HCT116 (cell line): ENCODE data around the gene HIBADH. TPM values are rescaled to one million over a fixed set of nuclear protein-coding genes. Genes with fewer than 3 reads are reported as not detected.

Source experiments
- ATAC-seq: fragments of 200-7000 bp; cut with Tn5 transposase; 2 replicates; pipeline ENCODE4 v1.9.1; 2020; ENCODE audit warnings: mild to moderate bottlenecking, moderate library complexity
- BruUV-seq: library from RNA; stranded (reverse); fragments of 400-500 nt; replicated peaks from 2 replicates; lab custom pipeline; 2021; lab: Mats Ljungman, UMichigan
- CTCF ChIA-PET: fragments of 300-600 bp; sonication (Branson Sonifier 250); formaldehyde crosslinking; loops from one replicate; lab custom pipeline; 2021; ENCODE audit warnings: antibody characterized with exemption; lab: Charles Lee
- POLR2A ChIA-PET: fragments of 300-600, 350-600 bp; sonication (Branson Sonifier 250); formaldehyde crosslinking; loops from one replicate; lab custom pipeline; 2021; ENCODE audit warnings: antibody characterized with exemption; lab: Charles Lee
- RAD21 ChIA-PET, 2 experiments: fragments of 300-600 bp; sonication (Branson Sonifier 250); formaldehyde crosslinking; loops; one replicate each; lab custom pipeline; 2023; ENCODE audit warnings: low total read pairs in 2 of 2; ENCODE audit not compliant: uncharacterized antibody in 2 of 2, unreplicated experiment in 2 of 2, low non-redundant PET in 1 of 2; lab: Charles Lee
- DNase-seq: peaks from one replicate; pipeline ENCODE4 v3.0.0-alpha.2; 2010; ENCODE audit warnings: low read depth, low spot score
- H2AFZ ChIP-seq: fragments of 200-600 bp; shearing (Covaris generic), sonication (generic); 2 replicates; pipeline ENCODE4 v1.6.1; 2017; ENCODE audit warnings: low read depth, mixed run types, mixed read lengths, antibody characterized with exemption, low read length; ENCODE audit not compliant: poor library complexity, severe bottlenecking
- H3K27ac ChIP-seq: 2 replicates; pipeline ENCODE4 v1.5.1; 2012; ENCODE audit warnings: low read depth, low read length
- H3K27me3 ChIP-seq: fragments of 200-600 bp; sonication (generic); 2 replicates; pipeline ENCODE4 v1.6.1; 2016; ENCODE audit warnings: mixed run types, low read length, mixed read lengths; ENCODE audit not compliant: insufficient read depth
- H3K36me3 ChIP-seq, 2 experiments: fragments of 200-500 bp in 1 of 2; fragments of 200-600 bp in 1 of 2; sonication (Bioruptor generic) in 1 of 2; sonication (generic) in 1 of 2; 2 replicates each; pipeline versions ENCODE4 v1.5.1 to v1.6.1; 2014 to 2016; ENCODE audit warnings: low read length in 2 of 2, inconsistent platforms in 1 of 2, mixed read lengths in 1 of 2, mixed run types in 1 of 2; ENCODE audit not compliant: insufficient read depth in 2 of 2, control insufficient read depth in 1 of 2
- H3K4me1 ChIP-seq, 2 experiments: fragments of 200-600 bp in 1 of 2; sonication (generic) in 1 of 2; 2 replicates each; pipeline versions ENCODE4 v1.5.1 to v1.6.1; 2012 to 2017; ENCODE audit warnings: low read length in 2 of 2, inconsistent platforms in 1 of 2, mild to moderate bottlenecking in 1 of 2, mixed read lengths in 1 of 2, mixed run types in 1 of 2, moderate library complexity in 1 of 2; ENCODE audit not compliant: insufficient read depth in 2 of 2, control insufficient read depth in 1 of 2
- H3K4me2 ChIP-seq: fragments of 200-600 bp; sonication (generic); 2 replicates; pipeline ENCODE4 v1.6.1; 2017; ENCODE audit warnings: mixed run types, low read length, mixed read lengths
- H3K4me3 ChIP-seq, 2 experiments: fragments of 200-600 bp in 1 of 2; sonication (generic) in 1 of 2; replicated peaks in 1 of 2; 2 replicates each; pipeline ENCODE4 v1.5.1; 2011 to 2016; ENCODE audit warnings: low read length in 2 of 2, control low read depth in 1 of 2, low read depth in 1 of 2, mild to moderate bottlenecking in 1 of 2, mixed read lengths in 1 of 2, mixed run types in 1 of 2
- H3K79me2 ChIP-seq: fragments of 200-600 bp; sonication (generic); 2 replicates; pipeline ENCODE4 v1.6.1; 2017; ENCODE audit warnings: mild to moderate bottlenecking, mixed run types, low read length, moderate library complexity, mixed read lengths; ENCODE audit not compliant: insufficient read depth
- H3K9ac ChIP-seq: fragments of 200-600 bp; sonication (generic); 2 replicates; pipeline ENCODE4 v1.6.1; 2016; ENCODE audit warnings: low read length, mixed read lengths
- H3K9me2 ChIP-seq: fragments of 200-600 bp; sonication (generic), shearing (Covaris generic); 2 replicates; pipeline ENCODE4 v1.6.1; 2017; ENCODE audit warnings: mixed run types, mild to moderate bottlenecking, moderate library complexity; ENCODE audit not compliant: insufficient read depth
- H3K9me3 ChIP-seq, 2 experiments: fragments of 200-500 bp in 1 of 2; fragments of 200-600 bp in 1 of 2; sonication (Bioruptor generic) in 1 of 2; sonication (generic) in 1 of 2; 2 replicates each; pipeline ENCODE4 v1.6.1; 2014 to 2017; ENCODE audit warnings: low read length in 2 of 2, mixed read lengths in 2 of 2, inconsistent platforms in 1 of 2, low read depth in 1 of 2, mild to moderate bottlenecking in 1 of 2, mixed run types in 1 of 2, moderate library complexity in 1 of 2; ENCODE audit not compliant: control insufficient read depth in 1 of 2, insufficient read depth in 1 of 2
- H4K20me1 ChIP-seq: fragments of 200-600 bp; sonication (generic), shearing (Covaris generic); 2 replicates; pipeline ENCODE4 v1.6.1; 2017; ENCODE audit warnings: mixed run types, mild to moderate bottlenecking, moderate library complexity; ENCODE audit not compliant: insufficient read depth
- ATF3 ChIP-seq: IDR thresholded peaks from 2 replicates; pipeline ENCODE4 v1.6.1; 2012
- CBX3 ChIP-seq: IDR thresholded peaks from 2 replicates; pipeline ENCODE4 v1.6.1; 2012; ENCODE audit warnings: low read depth
- CEBPB ChIP-seq: IDR thresholded peaks from 2 replicates; pipeline ENCODE4 v1.6.1; 2012; ENCODE audit warnings: low read depth
- CTCF ChIP-seq, 3 experiments: fragments of 200-600 bp in 1 of 3; sonication (generic) in 1 of 3; IDR thresholded peaks in 2 of 3; conservative IDR thresholded peaks in 1 of 3; 2 replicates each; pipeline ENCODE4 v1.5.1; 2012 to 2017; ENCODE audit warnings: low read depth in 2 of 3, low read length in 2 of 3, antibody characterized with exemption in 1 of 3, borderline replicate concordance in 1 of 3, control low read depth in 1 of 3, mild to moderate bottlenecking in 1 of 3, mixed read lengths in 1 of 3, mixed run types in 1 of 3, moderate library complexity in 1 of 3; ENCODE audit not compliant: insufficient read depth in 1 of 3
- EGR1 ChIP-seq: IDR thresholded peaks from 2 replicates; pipeline ENCODE4 v1.6.1; 2012; ENCODE audit warnings: low read depth
- ELF1 ChIP-seq: IDR thresholded peaks from 2 replicates; pipeline ENCODE4 v1.6.1; 2012; ENCODE audit warnings: low read depth, borderline replicate concordance
- EZH2phosphoT487 ChIP-seq: fragments of 200-600 bp; IDR thresholded peaks from 2 replicates; pipeline ENCODE4 v1.6.1; 2018; ENCODE audit warnings: antibody characterized with exemption, borderline replicate concordance
- FOSL1 ChIP-seq: IDR thresholded peaks from 2 replicates; pipeline ENCODE4 v1.6.1; 2012; ENCODE audit warnings: low read depth
- JUND ChIP-seq: IDR thresholded peaks from 2 replicates; pipeline ENCODE4 v1.6.1; 2012
- MAX ChIP-seq: IDR thresholded peaks from 2 replicates; pipeline ENCODE4 v1.6.1; 2012
- POLR2A ChIP-seq: IDR thresholded peaks from 2 replicates; pipeline ENCODE4 v1.7.0; 2011; ENCODE audit warnings: borderline replicate concordance; ENCODE audit not compliant: insufficient read depth, insufficient read length; ENCODE audit errors: extremely low read depth
- POLR2AphosphoS5 ChIP-seq: IDR thresholded peaks from 2 replicates; pipeline ENCODE4 v1.6.1; 2011; ENCODE audit warnings: mild to moderate bottlenecking, low read depth, low read length, moderate library complexity
- RAD21 ChIP-seq: IDR thresholded peaks from 2 replicates; pipeline ENCODE4 v1.6.1; 2012; ENCODE audit warnings: low read depth, mild to moderate bottlenecking
- REST ChIP-seq: IDR thresholded peaks from 2 replicates; pipeline ENCODE4 v1.6.1; 2012; ENCODE audit warnings: low read depth
- SP1 ChIP-seq: IDR thresholded peaks from 2 replicates; pipeline ENCODE4 v1.6.1; 2012; ENCODE audit warnings: low read depth
- SRF ChIP-seq: IDR thresholded peaks from 2 replicates; pipeline ENCODE4 v1.6.1; 2012; ENCODE audit warnings: low read depth
- TCF7L2 ChIP-seq: IDR thresholded peaks from 2 replicates; pipeline ENCODE4 v1.7.0; 2011; ENCODE audit warnings: borderline replicate concordance, inconsistent platforms; ENCODE audit not compliant: insufficient read depth, insufficient read length; ENCODE audit errors: extremely low read depth
- YY1 ChIP-seq: IDR thresholded peaks from 2 replicates; pipeline ENCODE4 v1.6.1; 2011; ENCODE audit warnings: low read length, low read depth, moderate library complexity, mild to moderate bottlenecking; ENCODE audit not compliant: insufficient replicate concordance; ENCODE audit errors: extremely low read depth
- ZNF274 ChIP-seq: fragments of 200-500 bp; sonication (Bioruptor generic); IDR thresholded peaks from 2 replicates; pipeline ENCODE4 v1.6.1; 2014; ENCODE audit warnings: mild to moderate bottlenecking, low read depth, low read length, inconsistent platforms
- intact Hi-C: fragments of 100-400 bp; cut with micrococcal nuclease; formaldehyde crosslinking; loops from 2 replicates; pipeline ENCODE4 v1.10.0; 2022
- total RNA-seq: library from RNA; stranded (reverse); gene quantifications from one replicate; pipeline ENCODE4 v1.2.1, GENCODE V29; 2021; ENCODE audit not compliant: unreplicated experiment

HIBADH gene
- total RNA-seq, 1 experiment from 2014 or later = 32.4 TPM

- Histone ChIP-seq H3K4me1 (no peaks in the 10 kb centered on the region), H3K4me3 (no peak overlapping the region), H3K9me3 (no peaks in the 10 kb centered on the region), H3K4me2 (no peak overlapping the region), H3K27ac (no peak overlapping the region), H3K36me3 (no peaks in the 10 kb centered on the region), H3K79me2 (no peaks in the 10 kb centered on the region), H4K20me1 (no peaks in the 10 kb centered on the region), H3K9ac (no peak overlapping the region), H3K9me2 (no peaks in the 10 kb centered on the region), H3K27me3 (no peaks in the 10 kb centered on the region), H2AFZ (no peak overlapping the region)
- DNase-seq (no peak), ATAC-seq (no peak)
- POLR2A ChIA-PET = no interaction called here
- TF ChIP-seq ELF1 (no peak), CEBPB (no peak), CBX3 (no peak), RAD21 (no peak), FOSL1 (no peak), MAX (no peak), ZNF274 (no peak), POLR2AphosphoS5 (no peak), EZH2phosphoT487 (no peak), SP1 (no peak), EGR1 (no peak), SRF (no peak), JUND (no peak), YY1 (no peak), CTCF (IDR thresholded peaks at IDR 0.05 in 2 of 3, conservative IDR thresholded peaks at IDR 0.05 in 1 of 3; ENCODE audit: borderline replicate concordance in 1 of 3, insufficient read depth in 1 of 3, low read depth in 2 of 3, low read length in 2 of 3) (no peak), ATF3 (no peak), REST (no peak), POLR2A (no peak), TCF7L2 (no peak)
- CTCF ChIA-PET = no interaction called here
- no TSS peak for BruUV-seq
- intact Hi-C loops = no loop called here
- RAD21 ChIA-PET = no interaction called here
These were observed 175.2 kb downstream of the HIBADH start for GRCh38 chr7:27487509-27487908.
